Activated CD8-positive, alpha-beta T cell treated with anti-CD3 and anti-CD28 coated beads for 36 hours (primary cell): ENCODE measurements around the gene ASTN2. TPM values are rescaled to one million over a fixed set of nuclear protein-coding genes. Genes with fewer than 3 reads are reported as not detected.
"Not testable (repeated sequence)": the region's sequence is repeated elsewhere in the genome, so short reads cannot be mapped to it uniquely, and the experiment has no call there.

Source experiments
- ATAC-seq: fragments of 200-7000 bp; cut with Tn5 transposase; one replicate; pipeline ENCODE4 v1.10.0; 2021; ENCODE audit warnings: mild to moderate bottlenecking, moderate library complexity
- CTCF ChIA-PET: fragments of 350-600 bp; sonication (Branson Sonifier 250); formaldehyde crosslinking; loops from one replicate; lab custom pipeline; 2021; ENCODE audit warnings: antibody characterized with exemption; lab: Charles Lee
- POLR2A ChIA-PET: fragments of 350-600 bp; sonication (Branson Sonifier 250); formaldehyde crosslinking; loops from one replicate; lab custom pipeline; 2021; ENCODE audit warnings: antibody characterized with exemption; lab: Charles Lee
- DNase-seq: peaks from one replicate; pipeline ENCODE4 v3.0.0-alpha.2; 2020
- H3K27ac Mint-ChIP-seq: one replicate; pipeline ENCODE4 v1.8.0; 2021; ENCODE audit warnings: mild to moderate bottlenecking, mixed read lengths
- H3K27me3 Mint-ChIP-seq: one replicate; pipeline ENCODE4 v1.8.0; 2021; ENCODE audit warnings: mixed read lengths
- H3K36me3 Mint-ChIP-seq: one replicate; pipeline ENCODE4 v1.8.0; 2021; ENCODE audit warnings: low read depth, mixed read lengths
- H3K4me1 Mint-ChIP-seq: one replicate; pipeline ENCODE4 v1.8.0; 2021; ENCODE audit warnings: low read depth, mixed read lengths
- H3K4me3 Mint-ChIP-seq: one replicate; pipeline ENCODE4 v1.8.0; 2021; ENCODE audit warnings: mild to moderate bottlenecking, moderate library complexity, mixed read lengths
- H3K9me3 Mint-ChIP-seq: one replicate; pipeline ENCODE4 v1.8.0; 2021; ENCODE audit warnings: mixed read lengths
- CTCF ChIP-seq: fragments of 200-600 bp; IDR thresholded peaks from one replicate; pipeline ENCODE4 v1.8.0; 2022; ENCODE audit warnings: antibody characterized with exemption, mild to moderate bottlenecking
- intact Hi-C: fragments of 100-400 bp; cut with micrococcal nuclease; formaldehyde crosslinking; loops from one replicate; pipeline ENCODE4 v1.10.0; 2022
- total RNA-seq, 2 experiments: library from RNA; stranded (reverse); gene quantifications; one replicate each; pipeline ENCODE4 v1.2.3, GENCODE V29; 2021

The ASTN2 gene
- total RNA-seq, 2 experiments from 2014 or later: 5.2 to 5.7 TPM

DNA sequence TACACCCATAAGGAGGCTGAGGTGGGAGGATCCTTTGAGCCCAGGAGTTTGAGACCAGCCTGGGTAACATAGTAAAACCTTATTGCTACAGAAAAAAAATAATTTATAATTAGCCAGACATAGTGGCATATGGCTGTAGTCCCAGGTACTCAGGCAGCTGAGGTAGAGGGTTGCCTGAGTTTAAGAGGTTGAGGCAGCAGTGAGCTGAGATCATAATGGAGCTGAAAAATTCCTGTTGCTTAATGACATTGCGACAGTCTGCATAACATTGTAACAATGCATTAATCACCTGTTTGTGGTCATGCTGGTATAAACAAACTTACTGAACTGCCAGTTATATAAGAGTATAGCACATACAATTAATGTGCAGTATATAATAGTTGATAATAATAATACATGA is 513.6 kb downstream of the ASTN2 start:
- TF ChIP-seq CTCF: no peak
- CTCF ChIA-PET: no interaction called here
- H3K4me3 Mint-ChIP-seq: no peak overlapping the region
- H3K36me3 Mint-ChIP-seq: no peaks in the 10 kb centered on the region
- peaks cover 18% of the 10 kb centered on the region for H3K9me3 Mint-ChIP-seq
- POLR2A ChIA-PET: no interaction called here
- DNase-seq (no peak), ATAC-seq (no peak)
- no peaks in the 10 kb centered on the region for H3K27me3 Mint-ChIP-seq
- intact Hi-C loops: no loop called here
- no peaks in the 10 kb centered on the region for H3K4me1 Mint-ChIP-seq
- H3K27ac Mint-ChIP-seq: no peak overlapping the region

- H3K27me3 Mint-ChIP-seq: peaks cover 1% of the 10 kb centered on the region
- POLR2A ChIA-PET: no interaction called here
Measured at GRCh38 chr9:116900543-116900942, 514.3 kb downstream of the ASTN2 start.

GRCh38 chr9:116900007-116900367 is 514.9 kb downstream of the ASTN2 start:
- POLR2A ChIA-PET: no interaction called here
- Mint-ChIP-seq H3K27ac (no peak overlapping the region), H3K4me1 (no peaks in the 10 kb centered on the region), H3K4me3 (no peak overlapping the region), H3K36me3 (no peaks in the 10 kb centered on the region), H3K27me3 (peaks cover 1% of the 10 kb centered on the region), H3K9me3 (peaks cover 18% of the 10 kb centered on the region)
- CTCF ChIA-PET: no interaction called here
- DNase-seq (no peak), ATAC-seq (no peak)
- no peak for TF ChIP-seq CTCF
- intact Hi-C loops: no loop called here

More at GRCh38 chr9:116900543-116900942, 514.3 kb downstream of the ASTN2 start:
- TF ChIP-seq CTCF: no peak
- DNase-seq (no peak), ATAC-seq (no peak)
- intact Hi-C loops: no loop called here
- Mint-ChIP-seq H3K4me3 (no peak overlapping the region), H3K4me1 (no peaks in the 10 kb centered on the region), H3K27ac (no peak overlapping the region), H3K36me3 (no peaks in the 10 kb centered on the region), H3K9me3 (peaks cover 18% of the 10 kb centered on the region)
- CTCF ChIA-PET: no interaction called here

GRCh38 chr9:116899337-116900006 is 515.4 kb downstream of the ASTN2 start:
- no peak for ATAC-seq
- Mint-ChIP-seq H3K4me3 (no peak overlapping the region), H3K27me3 (peaks cover 1% of the 10 kb centered on the region), H3K4me1 (no peaks in the 10 kb centered on the region), H3K9me3 (peaks cover 18% of the 10 kb centered on the region), H3K27ac (no peak overlapping the region), H3K36me3 (no peaks in the 10 kb centered on the region)
- TF ChIP-seq CTCF: no peak
- no peak for DNase-seq
- intact Hi-C loops: no loop called here
- CTCF ChIA-PET: no interaction called here
- POLR2A ChIA-PET: no interaction called here

DNA sequence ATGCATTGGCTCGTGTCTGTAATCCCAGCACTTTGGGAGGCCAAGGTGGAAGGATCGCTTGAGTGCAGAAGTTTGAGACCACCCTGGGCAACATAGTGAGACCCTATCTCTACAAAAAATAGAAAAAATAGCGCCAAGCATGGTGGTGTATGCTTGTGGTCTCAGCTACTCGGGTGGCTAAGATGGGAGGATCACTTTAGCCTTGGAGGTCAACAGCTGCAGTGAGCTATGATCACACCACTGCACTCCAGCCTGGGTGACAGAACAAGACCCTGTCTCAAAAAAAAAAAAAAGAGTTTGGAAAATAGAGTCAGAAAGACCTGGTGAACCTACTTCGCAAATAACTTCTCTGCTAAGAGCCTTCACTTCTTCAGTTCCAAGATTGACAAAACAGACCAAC is 516.7 kb downstream of the ASTN2 start:
- H3K9me3 Mint-ChIP-seq: peaks cover 18% of the 10 kb centered on the region
- DNase-seq, H3K36me3 Mint-ChIP-seq, H3K27ac Mint-ChIP-seq, CTCF ChIA-PET, ATAC-seq, H3K4me3 Mint-ChIP-seq, intact Hi-C loops, H3K27me3 Mint-ChIP-seq, H3K4me1 Mint-ChIP-seq: not testable (repeated sequence)
- POLR2A ChIA-PET: interaction anchor here (0.7 kb wide), 1 partner anchor 138 kb away, joined by 4 read pairs; no protein-coding TSS in a partner anchor
